SK-N-SH treated with all-trans-retinoic acid at 6 μM for 48 hours (cell line): ENCODE measurements around the gene ZBTB34.

Experiments
- ATAC-seq: fragments of 200-7000 bp; cut with Tn5 transposase; 3 replicates; pipeline ENCODE4 v1.9.1; 2020; ENCODE audit warnings: mild to moderate bottlenecking, moderate library complexity
- ARNTL ChIP-seq: fragments of 450-650 bp; formaldehyde crosslinking; IDR thresholded peaks from 2 replicates; pipeline ENCODE4 v1.5.0; 2020; ENCODE audit warnings: low read depth, mild to moderate bottlenecking, moderate library complexity, borderline replicate concordance
- BACH2 ChIP-seq: fragments of 250-450 bp; sonication (Bioruptor Pico); IDR thresholded peaks from 2 replicates; pipeline ENCODE4 v1.9.0; 2021; ENCODE audit warnings: mild to moderate bottlenecking, borderline replicate concordance
- CSDC2 ChIP-seq: fragments of 250-450 bp; sonication (Bioruptor Pico); IDR thresholded peaks from 2 replicates; pipeline ENCODE4 v1.5.0; 2020; ENCODE audit warnings: mild to moderate bottlenecking, moderate library complexity
- ESRRG ChIP-seq: fragments of 250-450 bp; sonication (Bioruptor Pico); IDR thresholded peaks from 2 replicates; pipeline ENCODE4 v1.6.1; 2021; ENCODE audit warnings: mild to moderate bottlenecking
- GLIS3 ChIP-seq: fragments of 250-450 bp; sonication (Bioruptor Pico); IDR thresholded peaks from 2 replicates; pipeline ENCODE4 v1.5.0; 2020; ENCODE audit warnings: mild to moderate bottlenecking, moderate library complexity
- ISL1 ChIP-seq: fragments of 250-450 bp; sonication (Bioruptor Pico); IDR thresholded peaks from 2 replicates; pipeline ENCODE4 v2.1.2; 2022; ENCODE audit warnings: mild to moderate bottlenecking, moderate library complexity
- OSR1 ChIP-seq: fragments of 250-450 bp; sonication (Bioruptor Pico); IDR thresholded peaks from 2 replicates; pipeline ENCODE4 v1.8.0; 2022; ENCODE audit warnings: moderate library complexity, mild to moderate bottlenecking, inconsistent platforms
- PPARA ChIP-seq: fragments of 250-450 bp; sonication (Bioruptor Pico); IDR thresholded peaks from 2 replicates; pipeline ENCODE4 v1.5.0; 2020; ENCODE audit warnings: mild to moderate bottlenecking, borderline replicate concordance
- RARB ChIP-seq: fragments of 250-450 bp; sonication (Bioruptor Pico); IDR thresholded peaks from 2 replicates; pipeline ENCODE4 v1.8.0; 2021; ENCODE audit warnings: mild to moderate bottlenecking, moderate library complexity
- SNAI2 ChIP-seq: fragments of 250-450 bp; sonication (Bioruptor Pico); IDR thresholded peaks from 2 replicates; pipeline ENCODE4 v1.5.0; 2020; ENCODE audit warnings: mild to moderate bottlenecking, moderate library complexity
- TCF4 ChIP-seq: fragments of 250-450 bp; sonication (Bioruptor Pico); IDR thresholded peaks from 2 replicates; pipeline ENCODE4 v1.8.0; 2021; ENCODE audit warnings: mild to moderate bottlenecking, moderate library complexity, borderline replicate concordance
- TOX ChIP-seq: fragments of 250-450 bp; sonication (Bioruptor Pico); IDR thresholded peaks from 2 replicates; pipeline ENCODE4 v1.8.0; 2021; ENCODE audit warnings: mild to moderate bottlenecking, moderate library complexity, borderline replicate concordance
- ZC3H10 ChIP-seq: fragments of 250-450 bp; sonication (Bioruptor Pico); IDR thresholded peaks from 2 replicates; pipeline ENCODE4 v1.5.1; 2021; ENCODE audit warnings: mild to moderate bottlenecking, moderate library complexity
- ZFP3 ChIP-seq: fragments of 250-450 bp; sonication (Bioruptor Pico); IDR thresholded peaks from 2 replicates; pipeline ENCODE4 v1.5.0; 2020; ENCODE audit warnings: mild to moderate bottlenecking, moderate library complexity
- ZFP30 ChIP-seq: fragments of 450-650 bp; formaldehyde crosslinking; IDR thresholded peaks from 2 replicates; pipeline ENCODE4 v1.5.0; 2022; ENCODE audit warnings: mild to moderate bottlenecking, moderate library complexity
- ZNF565 ChIP-seq: fragments of 450-650 bp; formaldehyde crosslinking; conservative IDR thresholded peaks from 2 replicates; pipeline ENCODE4 v1.5.0; 2020; ENCODE audit warnings: low read depth, mild to moderate bottlenecking, moderate library complexity
- ZNF70 ChIP-seq: fragments of 450-650 bp; formaldehyde crosslinking; IDR thresholded peaks from 2 replicates; pipeline ENCODE4 v1.5.0; 2020; ENCODE audit warnings: mild to moderate bottlenecking, moderate library complexity
- ZNF8 ChIP-seq: fragments of 450-650 bp; formaldehyde crosslinking; IDR thresholded peaks from 2 replicates; pipeline ENCODE4 v1.5.0; 2020; ENCODE audit warnings: mild to moderate bottlenecking, moderate library complexity
- TF ChIP-seq, protein P1 (sequence below): fragments of 250-450 bp; sonication (Bioruptor Pico); IDR thresholded peaks from 2 replicates; pipeline ENCODE4 v1.5.1; 2020; ENCODE audit warnings: low read depth, mild to moderate bottlenecking, moderate library complexity
- TF ChIP-seq, protein P2 (sequence below): fragments of 250-450 bp; sonication (Bioruptor Pico); IDR thresholded peaks from 2 replicates; pipeline ENCODE4 v1.8.0; 2020; ENCODE audit warnings: mild to moderate bottlenecking, moderate library complexity, borderline replicate concordance
- TF ChIP-seq, protein P3 (sequence below): fragments of 250-450 bp; sonication (Bioruptor Pico); IDR thresholded peaks from 2 replicates; pipeline ENCODE4 v1.5.0; 2020; ENCODE audit warnings: mild to moderate bottlenecking, moderate library complexity
- TF ChIP-seq, protein P4 (sequence below): fragments of 250-450 bp; sonication (Bioruptor Pico); IDR thresholded peaks from 2 replicates; pipeline ENCODE4 v1.8.0; 2021; ENCODE audit warnings: low read depth, mild to moderate bottlenecking, moderate library complexity, borderline replicate concordance
- TF ChIP-seq, protein P5 (sequence below): fragments of 250-450 bp; sonication (Bioruptor Pico); IDR thresholded peaks from 2 replicates; pipeline ENCODE4 v1.5.1; 2021; ENCODE audit warnings: mild to moderate bottlenecking, moderate library complexity

Gene ZBTB34

DNA sequence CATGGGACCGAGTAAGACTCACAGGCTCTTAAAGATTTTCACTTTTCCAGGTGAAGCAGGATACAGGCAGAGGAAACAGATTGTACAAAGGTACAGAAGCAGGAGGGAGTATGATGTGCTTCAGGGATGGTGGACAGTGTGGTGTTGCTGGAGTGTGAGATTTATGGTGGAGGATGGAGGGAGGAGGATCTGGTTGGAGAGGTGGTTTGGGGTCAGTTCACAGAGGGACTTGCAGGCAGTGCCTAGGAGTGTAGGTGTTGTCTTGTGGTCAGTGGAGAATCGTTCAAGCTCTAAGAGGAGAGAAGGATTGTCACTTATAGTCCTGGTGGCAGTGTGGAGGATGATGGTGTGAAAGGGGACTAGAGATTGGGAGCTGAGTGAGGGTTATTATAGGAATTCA lies 65.9 kb downstream of the ZBTB34 start:
- no peak for TF ChIP-seq ZFP3 (CRISPR knock-in tag)
- no peak for TF ChIP-seq ZC3H10 (CRISPR knock-in tag)
- TF ChIP-seq ZNF8 (CRISPR knock-in tag), result no peak
- no peak for TF ChIP-seq ZNF70 (CRISPR knock-in tag)
- TF ChIP-seq ARNTL (CRISPR knock-in tag), result no peak
- TF ChIP-seq, protein P1, sequence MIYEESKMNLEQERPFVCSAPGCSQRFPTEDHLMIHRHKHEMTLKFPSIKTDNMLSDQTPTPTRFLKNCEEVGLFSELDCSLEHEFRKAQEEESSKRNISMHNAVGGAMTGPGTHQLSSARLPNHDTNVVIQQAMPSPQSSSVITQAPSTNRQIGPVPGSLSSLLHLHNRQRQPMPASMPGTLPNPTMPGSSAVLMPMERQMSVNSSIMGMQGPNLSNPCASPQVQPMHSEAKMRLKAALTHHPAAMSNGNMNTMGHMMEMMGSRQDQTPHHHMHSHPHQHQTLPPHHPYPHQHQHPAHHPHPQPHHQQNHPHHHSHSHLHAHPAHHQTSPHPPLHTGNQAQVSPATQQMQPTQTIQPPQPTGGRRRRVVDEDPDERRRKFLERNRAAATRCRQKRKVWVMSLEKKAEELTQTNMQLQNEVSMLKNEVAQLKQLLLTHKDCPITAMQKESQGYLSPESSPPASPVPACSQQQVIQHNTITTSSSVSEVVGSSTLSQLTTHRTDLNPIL, result no peak
- TF ChIP-seq GLIS3 (CRISPR knock-in tag), result no peak
- TF ChIP-seq, protein P2, sequence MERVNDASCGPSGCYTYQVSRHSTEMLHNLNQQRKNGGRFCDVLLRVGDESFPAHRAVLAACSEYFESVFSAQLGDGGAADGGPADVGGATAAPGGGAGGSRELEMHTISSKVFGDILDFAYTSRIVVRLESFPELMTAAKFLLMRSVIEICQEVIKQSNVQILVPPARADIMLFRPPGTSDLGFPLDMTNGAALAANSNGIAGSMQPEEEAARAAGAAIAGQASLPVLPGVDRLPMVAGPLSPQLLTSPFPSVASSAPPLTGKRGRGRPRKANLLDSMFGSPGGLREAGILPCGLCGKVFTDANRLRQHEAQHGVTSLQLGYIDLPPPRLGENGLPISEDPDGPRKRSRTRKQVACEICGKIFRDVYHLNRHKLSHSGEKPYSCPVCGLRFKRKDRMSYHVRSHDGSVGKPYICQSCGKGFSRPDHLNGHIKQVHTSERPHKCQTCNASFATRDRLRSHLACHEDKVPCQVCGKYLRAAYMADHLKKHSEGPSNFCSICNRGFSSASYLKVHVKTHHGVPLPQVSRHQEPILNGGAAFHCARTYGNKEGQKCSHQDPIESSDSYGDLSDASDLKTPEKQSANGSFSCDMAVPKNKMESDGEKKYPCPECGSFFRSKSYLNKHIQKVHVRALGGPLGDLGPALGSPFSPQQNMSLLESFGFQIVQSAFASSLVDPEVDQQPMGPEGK (CRISPR knock-in tag), result no peak
- no peak for TF ChIP-seq ISL1 (CRISPR knock-in tag)
- no peak for TF ChIP-seq TCF4 (CRISPR knock-in tag)
- TF ChIP-seq ESRRG (CRISPR knock-in tag), result no peak
- TF ChIP-seq BACH2 (CRISPR knock-in tag), result no peak
- TF ChIP-seq PPARA (CRISPR knock-in tag), result no peak
- TF ChIP-seq SNAI2 (CRISPR knock-in tag), result no peak
- no peak for TF ChIP-seq OSR1
- TF ChIP-seq ZNF565, result no peak
- TF ChIP-seq ZFP30 (CRISPR knock-in tag), result no peak
- TF ChIP-seq, protein P3, sequence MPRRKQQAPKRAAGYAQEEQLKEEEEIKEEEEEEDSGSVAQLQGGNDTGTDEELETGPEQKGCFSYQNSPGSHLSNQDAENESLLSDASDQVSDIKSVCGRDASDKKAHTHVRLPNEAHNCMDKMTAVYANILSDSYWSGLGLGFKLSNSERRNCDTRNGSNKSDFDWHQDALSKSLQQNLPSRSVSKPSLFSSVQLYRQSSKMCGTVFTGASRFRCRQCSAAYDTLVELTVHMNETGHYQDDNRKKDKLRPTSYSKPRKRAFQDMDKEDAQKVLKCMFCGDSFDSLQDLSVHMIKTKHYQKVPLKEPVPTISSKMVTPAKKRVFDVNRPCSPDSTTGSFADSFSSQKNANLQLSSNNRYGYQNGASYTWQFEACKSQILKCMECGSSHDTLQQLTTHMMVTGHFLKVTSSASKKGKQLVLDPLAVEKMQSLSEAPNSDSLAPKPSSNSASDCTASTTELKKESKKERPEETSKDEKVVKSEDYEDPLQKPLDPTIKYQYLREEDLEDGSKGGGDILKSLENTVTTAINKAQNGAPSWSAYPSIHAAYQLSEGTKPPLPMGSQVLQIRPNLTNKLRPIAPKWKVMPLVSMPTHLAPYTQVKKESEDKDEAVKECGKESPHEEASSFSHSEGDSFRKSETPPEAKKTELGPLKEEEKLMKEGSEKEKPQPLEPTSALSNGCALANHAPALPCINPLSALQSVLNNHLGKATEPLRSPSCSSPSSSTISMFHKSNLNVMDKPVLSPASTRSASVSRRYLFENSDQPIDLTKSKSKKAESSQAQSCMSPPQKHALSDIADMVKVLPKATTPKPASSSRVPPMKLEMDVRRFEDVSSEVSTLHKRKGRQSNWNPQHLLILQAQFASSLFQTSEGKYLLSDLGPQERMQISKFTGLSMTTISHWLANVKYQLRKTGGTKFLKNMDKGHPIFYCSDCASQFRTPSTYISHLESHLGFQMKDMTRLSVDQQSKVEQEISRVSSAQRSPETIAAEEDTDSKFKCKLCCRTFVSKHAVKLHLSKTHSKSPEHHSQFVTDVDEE (CRISPR knock-in tag), result no peak
- TF ChIP-seq, protein P4, sequence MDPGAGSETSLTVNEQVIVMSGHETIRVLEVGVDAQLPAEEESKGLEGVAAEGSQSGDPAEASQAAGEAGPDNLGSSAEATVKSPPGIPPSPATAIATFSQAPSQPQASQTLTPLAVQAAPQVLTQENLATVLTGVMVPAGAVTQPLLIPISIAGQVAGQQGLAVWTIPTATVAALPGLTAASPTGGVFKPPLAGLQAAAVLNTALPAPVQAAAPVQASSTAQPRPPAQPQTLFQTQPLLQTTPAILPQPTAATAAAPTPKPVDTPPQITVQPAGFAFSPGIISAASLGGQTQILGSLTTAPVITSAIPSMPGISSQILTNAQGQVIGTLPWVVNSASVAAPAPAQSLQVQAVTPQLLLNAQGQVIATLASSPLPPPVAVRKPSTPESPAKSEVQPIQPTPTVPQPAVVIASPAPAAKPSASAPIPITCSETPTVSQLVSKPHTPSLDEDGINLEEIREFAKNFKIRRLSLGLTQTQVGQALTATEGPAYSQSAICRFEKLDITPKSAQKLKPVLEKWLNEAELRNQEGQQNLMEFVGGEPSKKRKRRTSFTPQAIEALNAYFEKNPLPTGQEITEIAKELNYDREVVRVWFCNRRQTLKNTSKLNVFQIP (CRISPR knock-in tag), result no peak
- TF ChIP-seq RARB (CRISPR knock-in tag), result no peak
- no peak for ATAC-seq

DNA sequence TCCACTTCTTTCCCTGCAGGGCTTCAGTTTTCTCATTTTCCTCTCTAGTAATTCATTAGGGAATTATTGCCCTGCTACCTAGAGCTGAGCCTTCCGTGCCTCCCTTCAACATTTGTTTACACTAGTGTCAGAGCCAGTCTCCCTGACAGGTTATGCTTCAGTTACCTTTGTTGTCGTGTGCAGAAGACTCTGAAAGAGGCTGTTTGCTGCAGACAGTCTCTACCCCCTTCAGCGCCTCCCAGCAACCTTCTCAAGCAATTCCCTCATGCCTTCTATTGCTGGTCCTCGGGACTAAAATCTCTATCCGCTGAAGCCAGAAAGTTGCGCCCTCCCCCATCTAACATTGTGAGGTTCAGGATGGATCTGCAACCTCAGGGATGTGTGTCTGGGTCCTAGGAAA lies 67.0 kb downstream of the ZBTB34 start:
- no peak for ATAC-seq
- TF ChIP-seq ZFP3 (CRISPR knock-in tag) (no peak), ZFP30 (CRISPR knock-in tag) (no peak), CSDC2 (CRISPR knock-in tag) (no peak), SNAI2 (CRISPR knock-in tag) (no peak), ISL1 (CRISPR knock-in tag) (no peak), TOX (CRISPR knock-in tag) (no peak), ZNF8 (CRISPR knock-in tag) (no peak), BACH2 (CRISPR knock-in tag) (no peak), ESRRG (CRISPR knock-in tag) (no peak), ZC3H10 (CRISPR knock-in tag) (no peak), OSR1 (no peak), GLIS3 (CRISPR knock-in tag) (no peak), RARB (CRISPR knock-in tag) (no peak)
- TF ChIP-seq, protein P5, sequence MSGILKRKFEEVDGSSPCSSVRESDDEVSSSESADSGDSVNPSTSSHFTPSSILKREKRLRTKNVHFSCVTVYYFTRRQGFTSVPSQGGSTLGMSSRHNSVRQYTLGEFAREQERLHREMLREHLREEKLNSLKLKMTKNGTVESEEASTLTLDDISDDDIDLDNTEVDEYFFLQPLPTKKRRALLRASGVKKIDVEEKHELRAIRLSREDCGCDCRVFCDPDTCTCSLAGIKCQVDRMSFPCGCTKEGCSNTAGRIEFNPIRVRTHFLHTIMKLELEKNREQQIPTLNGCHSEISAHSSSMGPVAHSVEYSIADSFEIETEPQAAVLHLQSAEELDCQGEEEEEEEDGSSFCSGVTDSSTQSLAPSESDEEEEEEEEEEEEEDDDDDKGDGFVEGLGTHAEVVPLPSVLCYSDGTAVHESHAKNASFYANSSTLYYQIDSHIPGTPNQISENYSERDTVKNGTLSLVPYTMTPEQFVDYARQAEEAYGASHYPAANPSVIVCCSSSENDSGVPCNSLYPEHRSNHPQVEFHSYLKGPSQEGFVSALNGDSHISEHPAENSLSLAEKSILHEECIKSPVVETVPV, result no peak
- TF ChIP-seq, protein P1, result no peak
- TF ChIP-seq, protein P3 (CRISPR knock-in tag), result no peak
